Thyroid gland (tissue), 4 donors: ENCODE data around the gene CXorf58.

Source experiments
- POLR2A ChIP-seq, 2 donors: fragments of 450-650 bp; IDR thresholded peaks; one replicate each; pipeline ENCODE4 v1.6.1; 2017; ENCODE audit warnings: antibody characterized with exemption in 2 of 2, mild to moderate bottlenecking in 2 of 2, moderate library complexity in 1 of 2
- TF ChIP-seq, protein P1 (sequence below), 6 experiments: fragments of 200-600 bp in 3 of 6; fragments of 450-650 bp in 3 of 6; sonication (generic) in 3 of 6; IDR thresholded peaks; one replicate each; pipeline ENCODE4 v1.5.1; 2016 to 2019; ENCODE audit warnings: antibody characterized with exemption in 6 of 6, mild to moderate bottlenecking in 2 of 6, inconsistent platforms in 1 of 6, moderate library complexity in 1 of 6

DNA sequence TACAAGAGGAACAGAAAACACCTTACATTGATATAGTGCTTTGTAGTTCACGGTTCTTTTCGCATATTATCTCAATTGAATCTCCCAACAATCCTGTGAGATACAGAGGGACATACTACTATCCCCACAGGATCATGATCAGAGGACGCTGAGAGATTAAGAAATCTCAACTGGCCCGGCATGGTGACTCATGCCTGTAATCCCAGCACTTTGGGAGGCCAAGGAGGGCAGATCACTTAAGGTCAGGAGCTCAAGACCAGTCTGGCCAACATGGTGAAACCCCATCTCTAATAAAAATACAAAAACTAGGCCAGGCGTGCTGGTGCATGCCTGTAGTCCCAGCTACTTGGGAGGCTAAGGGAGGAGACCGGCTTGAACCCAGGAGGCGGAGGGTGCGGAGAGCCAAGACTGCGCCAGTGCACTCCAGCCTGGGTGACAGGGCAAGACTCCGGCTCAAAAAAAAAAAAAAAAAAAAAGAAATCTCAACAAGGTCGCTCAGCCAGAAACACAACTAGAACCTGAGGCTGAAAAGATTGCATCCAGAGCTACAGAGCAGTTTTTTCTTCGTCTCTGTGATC, 7.5 kb upstream of the CXorf58 start:
- TF ChIP-seq, protein P1, sequence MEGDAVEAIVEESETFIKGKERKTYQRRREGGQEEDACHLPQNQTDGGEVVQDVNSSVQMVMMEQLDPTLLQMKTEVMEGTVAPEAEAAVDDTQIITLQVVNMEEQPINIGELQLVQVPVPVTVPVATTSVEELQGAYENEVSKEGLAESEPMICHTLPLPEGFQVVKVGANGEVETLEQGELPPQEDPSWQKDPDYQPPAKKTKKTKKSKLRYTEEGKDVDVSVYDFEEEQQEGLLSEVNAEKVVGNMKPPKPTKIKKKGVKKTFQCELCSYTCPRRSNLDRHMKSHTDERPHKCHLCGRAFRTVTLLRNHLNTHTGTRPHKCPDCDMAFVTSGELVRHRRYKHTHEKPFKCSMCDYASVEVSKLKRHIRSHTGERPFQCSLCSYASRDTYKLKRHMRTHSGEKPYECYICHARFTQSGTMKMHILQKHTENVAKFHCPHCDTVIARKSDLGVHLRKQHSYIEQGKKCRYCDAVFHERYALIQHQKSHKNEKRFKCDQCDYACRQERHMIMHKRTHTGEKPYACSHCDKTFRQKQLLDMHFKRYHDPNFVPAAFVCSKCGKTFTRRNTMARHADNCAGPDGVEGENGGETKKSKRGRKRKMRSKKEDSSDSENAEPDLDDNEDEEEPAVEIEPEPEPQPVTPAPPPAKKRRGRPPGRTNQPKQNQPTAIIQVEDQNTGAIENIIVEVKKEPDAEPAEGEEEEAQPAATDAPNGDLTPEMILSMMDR (IDR thresholded peaks at IDR 0.05) = no peak
- TF ChIP-seq POLR2A (IDR thresholded peaks at IDR 0.05) = no peak
